A549 (cell line): ENCODE results near the gene CALHM3.

Experiments used
- CHD4 ChIP-seq: fragments of 200-600 bp; sonication (generic); IDR thresholded peaks from 2 replicates; pipeline ENCODE4 v1.6.1; 2016; ENCODE audit warnings: antibody characterized with exemption, mild to moderate bottlenecking, borderline replicate concordance
- MYC ChIP-seq: IDR thresholded peaks from 2 replicates; pipeline ENCODE4 v1.6.1; 2012; ENCODE audit warnings: mild to moderate bottlenecking, inconsistent platforms, low read length, improper control_type of control experiment, borderline replicate concordance
- POLR2A ChIP-seq: IDR thresholded peaks from 2 replicates; pipeline ENCODE4 v1.6.1; 2012; ENCODE audit warnings: mild to moderate bottlenecking, low read length
- RCOR1 ChIP-seq: fragments of 150-350 bp; IDR thresholded peaks from 2 replicates; pipeline ENCODE4 v1.6.1; 2014; ENCODE audit warnings: antibody characterized with exemption, low read length, low read depth
- SREBF2 ChIP-seq: fragments of 450-650 bp; IDR thresholded peaks from 2 replicates; pipeline ENCODE4 v1.6.1; 2014; ENCODE audit warnings: mild to moderate bottlenecking, moderate library complexity
- TF ChIP-seq, protein P1 (sequence below): fragments of 200-600 bp; sonication (generic); IDR thresholded peaks from 2 replicates; pipeline ENCODE4 v1.6.1; 2016; ENCODE audit warnings: antibody characterized with exemption, mild to moderate bottlenecking, moderate library complexity
- TF ChIP-seq, protein P2 (sequence below): fragments of >200 bp; sonication (Bioruptor Twin); formaldehyde crosslinking; IDR thresholded peaks from 3 replicates; pipeline ENCODE4 v1.5.1; 2016
- TF ChIP-seq, protein P3 (sequence below): IDR thresholded peaks from 2 replicates; pipeline ENCODE4 v1.6.1; 2012; ENCODE audit warnings: low read depth, borderline replicate concordance
- TF ChIP-seq, protein P4 (sequence below): fragments of 250-450 bp; sonication (Bioruptor Pico); IDR thresholded peaks from 2 replicates; pipeline ENCODE4 v1.5.0; 2021; ENCODE audit warnings: mild to moderate bottlenecking, moderate library complexity, borderline replicate concordance

DNA sequence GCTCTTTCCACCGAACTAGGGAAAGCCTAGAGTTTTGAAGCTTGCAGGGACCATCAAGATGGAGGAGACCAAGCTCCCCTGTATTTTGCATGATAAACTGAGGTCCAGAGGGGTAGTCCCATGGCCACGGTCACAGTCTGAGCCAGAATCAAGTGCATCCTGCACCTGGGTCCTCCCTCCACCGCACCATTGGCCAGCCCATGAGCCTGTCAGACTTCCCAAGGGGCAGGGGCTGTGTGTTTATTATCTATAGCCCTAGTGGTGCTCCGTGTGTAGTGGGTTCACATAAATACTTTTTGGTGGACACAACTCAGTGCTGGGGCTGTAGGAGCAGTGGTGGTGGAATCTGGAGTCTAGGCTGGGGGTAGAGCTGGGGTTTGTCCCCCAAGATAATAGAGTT lies 3.6 kb downstream of the CALHM3 start:
- TF ChIP-seq SREBF2 (no peak), MYC (no peak), CHD4 (no peak), RCOR1 (no peak), POLR2A (no peak)
- TF ChIP-seq, protein P1, sequence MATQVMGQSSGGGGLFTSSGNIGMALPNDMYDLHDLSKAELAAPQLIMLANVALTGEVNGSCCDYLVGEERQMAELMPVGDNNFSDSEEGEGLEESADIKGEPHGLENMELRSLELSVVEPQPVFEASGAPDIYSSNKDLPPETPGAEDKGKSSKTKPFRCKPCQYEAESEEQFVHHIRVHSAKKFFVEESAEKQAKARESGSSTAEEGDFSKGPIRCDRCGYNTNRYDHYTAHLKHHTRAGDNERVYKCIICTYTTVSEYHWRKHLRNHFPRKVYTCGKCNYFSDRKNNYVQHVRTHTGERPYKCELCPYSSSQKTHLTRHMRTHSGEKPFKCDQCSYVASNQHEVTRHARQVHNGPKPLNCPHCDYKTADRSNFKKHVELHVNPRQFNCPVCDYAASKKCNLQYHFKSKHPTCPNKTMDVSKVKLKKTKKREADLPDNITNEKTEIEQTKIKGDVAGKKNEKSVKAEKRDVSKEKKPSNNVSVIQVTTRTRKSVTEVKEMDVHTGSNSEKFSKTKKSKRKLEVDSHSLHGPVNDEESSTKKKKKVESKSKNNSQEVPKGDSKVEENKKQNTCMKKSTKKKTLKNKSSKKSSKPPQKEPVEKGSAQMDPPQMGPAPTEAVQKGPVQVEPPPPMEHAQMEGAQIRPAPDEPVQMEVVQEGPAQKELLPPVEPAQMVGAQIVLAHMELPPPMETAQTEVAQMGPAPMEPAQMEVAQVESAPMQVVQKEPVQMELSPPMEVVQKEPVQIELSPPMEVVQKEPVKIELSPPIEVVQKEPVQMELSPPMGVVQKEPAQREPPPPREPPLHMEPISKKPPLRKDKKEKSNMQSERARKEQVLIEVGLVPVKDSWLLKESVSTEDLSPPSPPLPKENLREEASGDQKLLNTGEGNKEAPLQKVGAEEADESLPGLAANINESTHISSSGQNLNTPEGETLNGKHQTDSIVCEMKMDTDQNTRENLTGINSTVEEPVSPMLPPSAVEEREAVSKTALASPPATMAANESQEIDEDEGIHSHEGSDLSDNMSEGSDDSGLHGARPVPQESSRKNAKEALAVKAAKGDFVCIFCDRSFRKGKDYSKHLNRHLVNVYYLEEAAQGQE: no peak
- TF ChIP-seq, protein P2, sequence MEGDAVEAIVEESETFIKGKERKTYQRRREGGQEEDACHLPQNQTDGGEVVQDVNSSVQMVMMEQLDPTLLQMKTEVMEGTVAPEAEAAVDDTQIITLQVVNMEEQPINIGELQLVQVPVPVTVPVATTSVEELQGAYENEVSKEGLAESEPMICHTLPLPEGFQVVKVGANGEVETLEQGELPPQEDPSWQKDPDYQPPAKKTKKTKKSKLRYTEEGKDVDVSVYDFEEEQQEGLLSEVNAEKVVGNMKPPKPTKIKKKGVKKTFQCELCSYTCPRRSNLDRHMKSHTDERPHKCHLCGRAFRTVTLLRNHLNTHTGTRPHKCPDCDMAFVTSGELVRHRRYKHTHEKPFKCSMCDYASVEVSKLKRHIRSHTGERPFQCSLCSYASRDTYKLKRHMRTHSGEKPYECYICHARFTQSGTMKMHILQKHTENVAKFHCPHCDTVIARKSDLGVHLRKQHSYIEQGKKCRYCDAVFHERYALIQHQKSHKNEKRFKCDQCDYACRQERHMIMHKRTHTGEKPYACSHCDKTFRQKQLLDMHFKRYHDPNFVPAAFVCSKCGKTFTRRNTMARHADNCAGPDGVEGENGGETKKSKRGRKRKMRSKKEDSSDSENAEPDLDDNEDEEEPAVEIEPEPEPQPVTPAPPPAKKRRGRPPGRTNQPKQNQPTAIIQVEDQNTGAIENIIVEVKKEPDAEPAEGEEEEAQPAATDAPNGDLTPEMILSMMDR: no peak
- TF ChIP-seq, protein P3, sequence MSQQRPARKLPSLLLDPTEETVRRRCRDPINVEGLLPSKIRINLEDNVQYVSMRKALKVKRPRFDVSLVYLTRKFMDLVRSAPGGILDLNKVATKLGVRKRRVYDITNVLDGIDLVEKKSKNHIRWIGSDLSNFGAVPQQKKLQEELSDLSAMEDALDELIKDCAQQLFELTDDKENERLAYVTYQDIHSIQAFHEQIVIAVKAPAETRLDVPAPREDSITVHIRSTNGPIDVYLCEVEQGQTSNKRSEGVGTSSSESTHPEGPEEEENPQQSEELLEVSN: no peak
- TF ChIP-seq, protein P4, sequence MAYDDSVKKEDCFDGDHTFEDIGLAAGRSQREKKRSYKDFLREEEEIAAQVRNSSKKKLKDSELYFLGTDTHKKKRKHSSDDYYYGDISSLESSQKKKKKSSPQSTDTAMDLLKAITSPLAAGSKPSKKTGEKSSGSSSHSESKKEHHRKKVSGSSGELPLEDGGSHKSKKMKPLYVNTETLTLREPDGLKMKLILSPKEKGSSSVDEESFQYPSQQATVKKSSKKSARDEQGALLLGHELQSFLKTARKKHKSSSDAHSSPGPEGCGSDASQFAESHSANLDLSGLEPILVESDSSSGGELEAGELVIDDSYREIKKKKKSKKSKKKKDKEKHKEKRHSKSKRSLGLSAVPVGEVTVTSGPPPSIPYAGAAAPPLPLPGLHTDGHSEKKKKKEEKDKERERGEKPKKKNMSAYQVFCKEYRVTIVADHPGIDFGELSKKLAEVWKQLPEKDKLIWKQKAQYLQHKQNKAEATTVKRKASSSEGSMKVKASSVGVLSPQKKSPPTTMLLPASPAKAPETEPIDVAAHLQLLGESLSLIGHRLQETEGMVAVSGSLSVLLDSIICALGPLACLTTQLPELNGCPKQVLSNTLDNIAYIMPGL (CRISPR knock-in tag): no peak
